Right hindlimb (tissue), 1 donor: ENCODE results near the gene CHST13.

ENCODE experiments used
- DNase-seq: peaks from one replicate; pipeline ENCODE4 v3.0.0-alpha.2; 2018

The CHST13 gene

GRCh38 chr3:126488886-126489569 is 34.9 kb upstream of the CHST13 start:
- no peak for DNase-seq

DNA sequence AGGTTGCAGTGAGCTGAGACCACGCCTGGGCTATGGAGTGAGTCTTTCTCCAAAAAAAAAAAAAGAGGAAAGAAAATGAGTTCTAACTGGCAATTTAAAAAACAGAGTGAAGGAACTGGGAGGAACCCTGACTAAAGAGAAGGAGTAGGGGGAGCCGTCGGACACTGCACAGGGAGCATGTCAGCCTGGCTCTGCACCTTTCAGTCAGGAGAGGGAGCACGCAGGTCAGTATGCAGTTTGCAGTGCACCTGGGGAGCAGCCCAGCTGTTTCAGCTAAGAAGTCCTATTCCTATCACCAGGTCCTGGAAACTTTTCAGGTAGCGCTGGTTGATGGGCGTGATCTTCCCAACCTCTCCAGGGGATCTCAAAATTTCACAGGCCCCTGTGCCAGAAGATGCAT is 33.3 kb upstream of the CHST13 start:
- DNase-seq, result no peak

DNA sequence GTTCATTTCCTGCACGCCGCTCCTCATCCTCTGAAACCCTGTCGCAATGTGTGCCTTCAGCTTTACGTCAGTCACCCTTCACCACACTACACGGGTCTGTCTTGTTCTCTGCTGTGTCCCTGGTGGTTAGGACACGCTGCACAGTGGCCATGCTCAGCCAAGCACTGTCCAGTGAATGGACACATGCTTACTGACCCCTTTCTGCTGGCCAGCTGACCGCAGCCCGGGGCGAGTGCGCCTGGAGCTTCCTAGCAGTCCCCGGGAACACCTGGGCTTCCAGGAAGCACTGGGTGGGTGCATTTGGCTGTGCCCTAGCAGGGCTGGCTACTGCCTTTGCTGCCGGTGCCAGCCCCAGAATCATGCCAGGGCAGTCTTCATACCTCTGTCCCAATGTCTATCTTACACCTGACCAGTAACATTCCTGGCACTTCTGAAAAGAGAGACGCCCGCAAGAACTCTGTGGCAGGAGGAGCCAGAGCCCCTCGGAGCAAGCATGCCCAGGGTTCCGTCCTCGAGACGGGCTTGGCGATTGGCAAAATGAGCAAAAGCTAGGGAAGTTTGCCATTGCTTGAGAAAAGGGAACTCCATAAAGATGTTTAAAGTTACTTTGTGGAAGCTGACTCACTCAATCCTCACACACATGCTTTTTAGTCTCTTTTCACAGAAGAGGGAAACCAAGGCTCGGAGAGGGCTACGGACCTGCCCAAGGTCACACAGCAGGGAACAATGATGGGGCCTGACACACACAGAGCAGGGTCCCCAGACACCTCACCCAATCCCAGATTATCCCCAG is 32.5 kb upstream of the CHST13 start:
- no peak for DNase-seq

DNA sequence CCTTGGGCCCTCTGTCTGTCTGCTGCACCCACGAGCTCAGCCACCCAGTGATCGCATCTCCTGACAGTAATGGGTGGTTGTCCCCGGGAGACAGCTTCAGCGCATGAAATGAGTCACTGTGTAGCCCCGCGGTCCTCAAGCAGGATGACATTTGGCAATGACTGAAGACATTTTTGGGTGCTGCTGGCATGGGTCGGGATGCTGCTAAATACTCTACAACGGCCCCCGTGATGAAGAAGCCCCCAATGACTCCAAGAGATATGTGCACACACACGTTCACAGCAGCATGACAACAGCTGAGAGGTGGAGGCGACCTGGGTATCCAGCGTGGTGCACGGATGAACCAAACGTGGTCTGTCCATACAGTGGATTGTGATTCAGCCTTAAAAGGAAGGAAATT is 30.9 kb upstream of the CHST13 start:
- no peak for DNase-seq

- DNase-seq, result no peak
These were observed 30.2 kb upstream of the CHST13 start for GRCh38 chr3:126493739-126494138.

DNA sequence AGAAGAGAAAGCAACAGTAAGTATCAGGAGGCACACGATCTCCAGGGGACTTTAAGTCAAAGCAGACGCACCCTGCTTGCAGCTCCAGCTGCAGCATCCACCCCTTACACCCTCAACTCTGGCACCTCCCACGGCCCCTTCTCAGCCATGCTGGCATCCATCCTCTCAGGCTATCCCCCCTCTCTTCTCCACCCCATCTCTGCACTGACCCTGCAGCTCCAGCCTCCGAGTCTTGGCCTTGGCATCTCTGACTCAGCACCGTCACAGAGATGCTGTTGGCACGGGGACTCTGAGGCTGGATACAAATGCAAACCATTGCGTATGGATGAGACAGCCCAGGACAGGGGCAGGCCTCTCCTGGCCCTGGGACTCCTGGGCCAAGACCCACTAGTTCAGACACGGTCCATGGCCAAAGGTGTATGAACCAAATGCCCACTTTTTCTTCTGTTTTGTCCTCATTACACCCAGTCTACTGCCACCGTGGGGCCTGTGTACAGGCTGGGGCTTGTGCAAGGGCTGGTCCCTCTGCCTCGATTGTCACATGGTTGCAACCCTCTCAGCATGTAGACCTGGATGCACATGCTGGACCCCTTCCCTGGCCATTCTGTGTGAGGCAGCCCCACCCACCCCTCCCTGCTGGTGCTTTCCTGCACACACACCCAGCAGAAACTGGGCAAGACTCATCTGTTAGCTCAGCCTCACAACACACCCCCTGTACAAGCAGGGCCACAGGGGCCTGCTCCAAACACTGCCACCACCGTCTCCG is 29.6 kb upstream of the CHST13 start:
- DNase-seq, result no peak

DNA sequence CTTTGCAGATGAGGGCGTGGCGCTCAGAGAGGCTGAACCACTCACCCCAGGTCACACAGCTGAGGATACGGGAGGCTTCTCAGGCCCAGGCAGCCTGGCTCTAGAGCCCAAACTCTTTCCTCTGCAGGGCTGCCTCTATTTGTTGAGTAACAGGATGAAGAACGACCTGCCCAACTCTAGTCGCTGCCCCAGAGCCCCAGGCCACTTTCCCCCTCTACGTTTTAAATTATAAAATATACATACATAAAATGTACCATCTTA is 29.1 kb upstream of the CHST13 start:
- no peak for DNase-seq

DNA sequence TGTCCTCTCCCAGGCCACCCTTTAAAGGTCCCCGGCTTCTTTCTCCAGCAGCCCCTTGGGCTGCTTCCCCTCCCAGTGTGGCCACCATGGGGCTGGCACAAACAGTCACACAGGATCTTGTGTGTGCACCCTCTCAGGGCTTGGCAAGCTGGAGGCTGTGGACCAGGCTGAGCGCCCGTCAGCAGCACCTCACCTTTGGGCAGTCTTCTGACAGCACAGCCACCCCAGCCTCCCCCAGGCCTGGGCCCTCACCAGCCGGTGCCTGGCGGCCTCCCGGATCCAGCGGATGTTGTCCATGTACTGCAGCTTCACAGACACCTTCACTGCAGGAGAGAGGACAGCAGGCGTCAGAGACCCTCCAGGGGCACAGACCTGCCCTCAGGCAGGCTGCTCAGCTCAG is 28.2 kb upstream of the CHST13 start:
- no peak for DNase-seq

DNA sequence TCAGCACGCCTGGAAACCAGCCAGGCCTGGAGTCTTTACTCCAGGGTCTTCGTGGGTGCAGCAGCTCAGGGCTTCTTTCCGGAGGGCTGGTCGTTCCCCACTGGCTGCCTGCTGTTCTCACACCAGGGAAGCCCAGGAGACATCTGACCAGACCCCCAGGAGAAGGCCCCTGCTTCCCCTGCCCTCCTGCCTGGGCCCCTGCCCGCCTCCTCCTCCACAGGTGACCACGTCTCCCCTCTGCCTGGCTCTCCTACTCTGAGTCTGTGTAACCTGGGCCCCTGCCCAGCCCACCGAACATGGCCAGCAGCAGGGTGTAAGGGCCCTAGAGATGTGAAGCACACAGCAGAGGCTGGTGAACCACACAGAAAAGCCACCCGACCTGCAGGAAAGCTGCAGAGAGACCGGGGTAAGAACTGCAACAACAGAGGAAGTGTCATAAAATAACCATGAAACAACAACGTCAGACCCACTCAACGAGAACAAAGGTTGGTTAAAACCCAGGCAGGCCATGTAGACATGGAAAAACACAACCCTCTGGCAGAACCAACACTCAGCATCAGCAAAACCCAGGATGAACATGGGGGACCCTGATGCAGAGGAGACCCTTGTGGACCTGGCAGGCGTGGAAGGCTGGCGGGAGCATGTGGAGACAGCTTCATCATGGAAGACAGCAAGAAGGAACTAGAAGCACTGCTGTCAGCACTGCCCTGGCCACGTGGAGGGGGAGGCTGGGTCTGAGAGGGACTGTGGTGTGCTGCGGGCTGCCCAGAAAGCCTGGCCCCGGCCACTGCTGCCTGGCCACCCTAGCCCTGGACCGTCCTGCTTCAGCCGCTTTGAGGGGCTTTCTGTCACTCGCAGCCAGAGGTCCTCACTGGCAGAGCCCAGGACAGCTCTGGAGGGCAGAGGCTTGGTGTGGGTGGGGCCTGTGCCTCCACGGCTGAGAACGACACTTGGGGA is 26.8 kb upstream of the CHST13 start:
- no peak for DNase-seq

DNA sequence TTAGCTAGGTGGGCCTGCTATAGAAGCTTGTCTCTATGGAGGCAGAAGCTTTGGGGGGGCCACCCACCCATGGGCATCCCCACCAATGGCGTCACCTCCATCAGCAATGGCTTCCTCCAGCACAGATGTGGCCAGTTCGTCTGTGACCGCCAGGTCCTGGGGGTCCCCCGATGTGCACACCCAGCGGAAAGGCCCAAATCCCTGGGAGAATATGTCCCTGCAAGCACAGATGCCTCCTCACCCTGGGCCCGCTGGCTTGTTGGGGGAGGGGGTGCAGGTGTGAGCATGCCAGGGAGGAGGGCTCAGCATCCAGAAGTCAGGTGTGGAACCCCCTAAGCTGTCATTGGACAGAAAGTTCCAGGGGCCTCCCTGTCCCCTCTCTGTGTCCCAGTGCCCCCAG is 26.0 kb upstream of the CHST13 start:
- no peak for DNase-seq

- no peak for DNase-seq
These were observed 25.5 kb upstream of the CHST13 start for GRCh38 chr3:126498461-126498860.

DNA sequence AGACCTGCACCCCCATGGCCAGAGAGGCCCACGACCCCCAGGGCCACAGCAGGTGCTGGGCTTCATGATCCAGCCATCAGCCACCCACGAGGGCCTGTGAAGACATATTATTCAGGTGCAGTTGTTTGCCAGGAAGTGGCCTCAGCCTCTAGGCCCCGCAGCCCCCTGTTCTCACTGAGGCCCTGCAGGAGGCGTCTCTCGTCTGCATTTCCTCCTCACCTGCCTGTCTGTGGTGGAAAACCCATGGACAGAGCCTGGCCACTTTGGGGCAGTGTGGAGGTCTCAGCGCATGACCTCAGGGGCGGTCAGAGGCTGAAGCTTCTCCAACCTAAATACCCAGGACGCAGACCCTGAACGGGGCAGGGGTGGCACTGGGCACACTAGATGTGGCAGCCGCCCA is 25.0 kb upstream of the CHST13 start:
- no peak for DNase-seq

- DNase-seq, result no peak
These were observed 24.6 kb upstream of the CHST13 start for GRCh38 chr3:126499401-126499800.

DNA sequence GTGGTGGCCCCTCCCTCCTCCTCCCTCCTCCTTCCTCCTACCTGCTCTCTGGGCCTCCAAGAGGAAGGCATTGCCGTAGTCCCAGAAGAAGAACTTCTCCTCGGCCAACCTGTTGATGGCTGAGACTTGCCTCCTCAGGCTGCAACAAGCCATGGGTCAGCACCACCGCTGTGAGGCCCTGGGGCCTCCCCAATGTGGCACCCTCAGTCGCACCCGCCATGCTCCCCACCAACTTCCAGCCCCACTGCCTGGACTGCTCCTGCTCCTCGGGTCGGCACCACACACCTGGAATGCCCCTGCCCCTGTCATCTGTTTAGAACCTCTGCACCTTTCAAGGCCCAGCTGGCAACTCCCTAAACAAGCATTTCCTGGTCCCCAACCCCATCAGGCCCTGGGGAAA is 23.9 kb upstream of the CHST13 start:
- no peak for DNase-seq

- DNase-seq, result no peak
These were observed 22.9 kb upstream of the CHST13 start for GRCh38 chr3:126501054-126501453.

DNA sequence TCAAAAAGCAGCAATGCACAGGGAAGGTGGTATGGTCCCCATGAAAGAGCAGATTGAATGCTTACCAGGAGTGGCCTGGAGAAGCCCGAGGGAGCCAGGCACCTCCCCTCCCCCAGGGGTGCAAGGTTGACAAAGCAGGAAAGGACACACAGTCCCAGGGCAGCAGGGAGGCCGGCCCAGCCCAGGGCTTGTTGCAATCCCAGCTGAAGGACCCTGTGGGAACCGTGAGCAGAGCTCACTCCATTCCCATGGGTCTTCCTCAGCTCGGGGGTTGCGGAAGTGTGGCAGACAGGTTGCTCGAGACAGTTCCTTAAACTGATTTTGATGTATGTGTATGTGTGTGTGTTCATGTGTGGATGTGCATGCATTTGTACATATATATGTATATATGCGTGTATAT is 22.2 kb upstream of the CHST13 start:
- no peak for DNase-seq

DNA sequence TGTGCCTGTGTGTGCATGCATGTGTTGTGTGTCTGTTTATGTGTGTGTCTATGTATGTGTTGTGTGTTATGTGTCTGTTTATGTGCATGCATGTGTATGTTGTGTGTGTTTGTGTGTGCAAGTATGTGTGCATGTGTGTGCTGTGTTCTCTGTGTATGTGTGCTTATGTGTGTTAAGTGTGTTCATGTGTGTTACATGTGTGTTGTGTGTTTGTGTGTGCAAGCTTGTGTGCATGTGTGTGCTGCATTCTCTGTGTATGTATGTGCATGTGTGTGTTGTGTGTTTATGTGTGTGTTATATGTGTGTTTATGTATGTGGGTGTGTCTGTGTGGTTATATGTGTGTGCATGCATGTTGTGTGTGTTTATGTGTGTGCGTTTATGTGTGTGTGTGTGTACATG is 21.3 kb upstream of the CHST13 start:
- no peak for DNase-seq

DNA sequence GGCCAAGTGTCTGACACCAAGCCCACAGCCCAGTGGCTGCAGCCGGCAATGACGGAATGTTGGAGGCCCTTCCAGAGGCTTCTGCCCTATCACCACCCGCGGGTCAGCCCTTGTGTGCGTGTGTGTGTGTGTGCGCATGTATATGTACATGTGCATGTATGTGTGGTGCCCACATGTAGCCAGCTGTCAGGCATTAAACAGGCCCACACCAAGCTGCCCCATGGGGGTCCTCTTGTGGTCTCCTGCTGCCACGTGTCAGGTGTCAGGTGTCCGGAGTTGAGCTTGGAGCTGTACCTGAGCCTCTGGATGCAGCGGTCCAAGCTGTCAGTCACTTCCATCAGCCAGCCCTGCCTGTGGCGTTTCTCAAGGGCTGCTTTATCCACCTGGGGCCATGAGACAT is 20.3 kb upstream of the CHST13 start:
- DNase-seq, result no peak

GRCh38 chr3:126507886-126508285 is 16.1 kb upstream of the CHST13 start:
- no peak for DNase-seq

- DNase-seq, result no peak
These were observed 15.4 kb upstream of the CHST13 start for GRCh38 chr3:126508564-126508964.

DNA sequence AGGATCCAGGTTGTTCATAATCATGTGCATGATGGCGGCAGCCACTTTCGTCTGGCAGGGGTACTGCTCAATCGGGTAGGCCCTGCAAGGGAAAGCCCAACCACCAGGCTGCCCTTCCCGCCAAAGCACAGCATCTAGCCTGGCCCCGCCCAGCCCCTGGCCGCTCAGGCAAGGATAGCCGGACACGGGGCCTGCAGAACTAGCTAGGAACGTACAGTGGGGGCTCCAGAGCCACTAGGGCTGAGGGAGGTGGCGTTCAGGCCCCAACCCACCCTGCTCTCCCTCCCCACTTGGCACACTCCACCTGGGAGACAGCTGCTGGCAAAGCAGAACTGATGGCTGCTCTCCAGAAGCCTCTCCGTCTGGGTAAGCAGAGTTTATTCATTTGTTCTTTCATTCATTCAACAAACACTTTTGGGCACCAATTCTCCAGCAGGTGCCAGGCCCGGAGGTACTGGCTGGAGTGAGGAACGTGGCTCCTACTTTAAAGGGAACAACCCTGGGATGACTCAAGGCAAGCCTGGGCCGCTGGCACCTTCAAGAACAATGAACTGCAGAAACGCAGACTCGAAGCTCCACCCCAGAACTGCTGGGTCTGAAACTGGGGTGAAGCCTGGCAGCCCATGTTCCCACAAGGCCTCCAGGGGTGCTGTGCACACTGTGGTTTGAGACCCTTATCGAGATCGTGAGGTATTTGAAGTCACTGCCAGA is 14.2 kb upstream of the CHST13 start:
- no peak for DNase-seq

GRCh38 chr3:126510308-126510910 is 13.5 kb upstream of the CHST13 start:
- no peak for DNase-seq
